NT2/D1 (cell line): ENCODE data around the gene PCDHA1.

Experiments used
- SUZ12 ChIP-seq: IDR thresholded peaks from 2 replicates; pipeline ENCODE4 v1.6.1; 2011; ENCODE audit not compliant: insufficient read length, insufficient read depth; ENCODE audit errors: extremely low read depth
- YY1 ChIP-seq: IDR thresholded peaks from 2 replicates; pipeline ENCODE4 v1.6.1; 2011; ENCODE audit not compliant: insufficient read length, insufficient read depth
- ZNF274 ChIP-seq: IDR thresholded peaks from 2 replicates; pipeline ENCODE4 v1.6.1; 2011; ENCODE audit warnings: mild to moderate bottlenecking, low read depth, low read length

DNA sequence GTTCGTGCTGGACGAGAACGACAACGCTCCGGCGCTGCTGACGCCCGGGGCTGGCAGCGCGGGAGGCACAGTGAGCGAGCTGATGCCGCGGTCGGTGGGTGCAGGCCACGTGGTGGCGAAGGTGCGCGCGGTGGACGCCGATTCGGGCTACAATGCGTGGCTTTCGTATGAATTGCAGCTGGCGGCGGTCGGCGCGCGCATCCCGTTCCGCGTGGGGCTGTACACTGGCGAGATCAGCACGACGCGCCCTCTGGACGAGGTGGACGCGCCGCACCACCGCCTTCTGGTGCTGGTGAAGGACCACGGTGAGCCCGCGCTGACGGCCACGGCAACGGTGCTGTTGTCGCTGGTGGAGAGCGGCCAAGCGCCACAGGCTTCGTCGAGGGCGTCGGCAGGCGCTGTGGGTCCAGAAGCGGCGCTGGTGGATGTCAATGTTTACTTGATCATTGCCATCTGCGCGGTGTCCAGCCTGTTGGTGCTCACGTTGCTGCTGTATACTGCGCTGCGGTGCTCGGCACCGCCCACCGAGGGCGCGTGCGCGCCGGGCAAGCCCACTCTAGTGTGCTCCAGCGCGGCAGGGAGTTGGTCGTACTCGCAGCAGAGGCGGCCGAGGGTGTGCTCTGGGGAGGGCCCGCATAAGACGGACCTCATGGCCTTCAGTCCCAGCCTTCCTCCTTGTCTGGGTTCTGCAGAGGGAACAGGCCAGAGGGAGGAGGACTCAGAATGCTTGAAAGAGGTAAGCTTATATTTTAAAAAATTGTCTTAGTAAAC is 98.2 kb downstream of the PCDHA1 start:
- TF ChIP-seq ZNF274 (no peak), SUZ12 (no peak), YY1 (no peak)
